ENCODE measurements around the gene EBF3.

GRCh38 chr10:129841071-129841470 is 123.0 kb downstream of the EBF3 start:
- TF ChIP-seq EZH2 (IDR thresholded peaks at IDR 0.05; ENCODE audit: borderline replicate concordance, low read length), result no peak
- TF ChIP-seq, protein P1, sequence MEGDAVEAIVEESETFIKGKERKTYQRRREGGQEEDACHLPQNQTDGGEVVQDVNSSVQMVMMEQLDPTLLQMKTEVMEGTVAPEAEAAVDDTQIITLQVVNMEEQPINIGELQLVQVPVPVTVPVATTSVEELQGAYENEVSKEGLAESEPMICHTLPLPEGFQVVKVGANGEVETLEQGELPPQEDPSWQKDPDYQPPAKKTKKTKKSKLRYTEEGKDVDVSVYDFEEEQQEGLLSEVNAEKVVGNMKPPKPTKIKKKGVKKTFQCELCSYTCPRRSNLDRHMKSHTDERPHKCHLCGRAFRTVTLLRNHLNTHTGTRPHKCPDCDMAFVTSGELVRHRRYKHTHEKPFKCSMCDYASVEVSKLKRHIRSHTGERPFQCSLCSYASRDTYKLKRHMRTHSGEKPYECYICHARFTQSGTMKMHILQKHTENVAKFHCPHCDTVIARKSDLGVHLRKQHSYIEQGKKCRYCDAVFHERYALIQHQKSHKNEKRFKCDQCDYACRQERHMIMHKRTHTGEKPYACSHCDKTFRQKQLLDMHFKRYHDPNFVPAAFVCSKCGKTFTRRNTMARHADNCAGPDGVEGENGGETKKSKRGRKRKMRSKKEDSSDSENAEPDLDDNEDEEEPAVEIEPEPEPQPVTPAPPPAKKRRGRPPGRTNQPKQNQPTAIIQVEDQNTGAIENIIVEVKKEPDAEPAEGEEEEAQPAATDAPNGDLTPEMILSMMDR (conservative IDR thresholded peaks at IDR 0.05 in 1 of 2, IDR thresholded peaks at IDR 0.05 in 1 of 2; ENCODE audit: extremely low read depth in 1 of 2, insufficient read depth in 1 of 2, low read depth in 1 of 2, low read length in 2 of 2), result no peak

Data from mammary epithelial cell (primary cell).